ENCODE measurements around the gene C1QA.

Gene C1QA

DNA sequence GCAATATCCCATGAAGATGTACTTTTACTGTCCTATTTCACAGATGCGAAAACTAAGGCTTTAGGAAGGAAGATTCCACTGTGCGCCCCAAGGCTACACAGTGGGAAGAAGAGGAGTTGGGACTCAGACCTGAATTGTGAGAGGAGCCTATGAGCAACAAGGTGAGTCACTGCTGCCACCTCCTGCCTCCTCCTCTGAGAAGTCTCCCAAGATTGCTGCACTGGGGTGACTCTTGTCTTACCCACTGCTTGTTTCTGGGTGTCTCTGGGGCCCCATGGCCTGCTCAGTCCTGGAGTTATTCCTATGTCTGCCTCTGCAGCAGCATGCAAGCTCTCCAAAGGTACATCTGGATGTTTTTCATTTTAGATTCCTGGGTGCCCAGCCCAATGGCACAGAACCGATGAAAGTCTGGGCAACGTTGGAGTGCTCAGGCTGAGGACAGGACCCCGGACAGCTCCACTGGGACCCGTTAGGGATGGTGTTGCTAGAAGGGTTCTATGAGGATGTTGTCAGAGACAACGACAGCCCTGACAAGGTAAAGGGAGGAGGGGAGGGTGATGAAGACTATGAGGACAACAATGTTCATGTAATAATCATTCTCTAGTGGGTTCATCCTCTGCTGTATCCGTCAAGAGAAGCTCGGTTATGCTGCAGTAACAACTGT is 11.0 kb upstream of the C1QA start:
- no peak for TF ChIP-seq HDGF (IDR thresholded peaks at IDR 0.05; ENCODE audit: borderline replicate concordance)
- no peak for TF ChIP-seq LEF1 (IDR thresholded peaks at IDR 0.05; ENCODE audit: borderline replicate concordance)
- no peak for TF ChIP-seq ELF4 (IDR thresholded peaks at IDR 0.05)
- TF ChIP-seq, protein P1, sequence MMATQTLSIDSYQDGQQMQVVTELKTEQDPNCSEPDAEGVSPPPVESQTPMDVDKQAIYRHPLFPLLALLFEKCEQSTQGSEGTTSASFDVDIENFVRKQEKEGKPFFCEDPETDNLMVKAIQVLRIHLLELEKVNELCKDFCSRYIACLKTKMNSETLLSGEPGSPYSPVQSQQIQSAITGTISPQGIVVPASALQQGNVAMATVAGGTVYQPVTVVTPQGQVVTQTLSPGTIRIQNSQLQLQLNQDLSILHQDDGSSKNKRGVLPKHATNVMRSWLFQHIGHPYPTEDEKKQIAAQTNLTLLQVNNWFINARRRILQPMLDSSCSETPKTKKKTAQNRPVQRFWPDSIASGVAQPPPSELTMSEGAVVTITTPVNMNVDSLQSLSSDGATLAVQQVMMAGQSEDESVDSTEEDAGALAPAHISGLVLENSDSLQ (IDR thresholded peaks at IDR 0.05) = no peak
- TF ChIP-seq BHLHE40 (IDR thresholded peaks at IDR 0.05; ENCODE audit: borderline replicate concordance) = no peak
- TF ChIP-seq CTBP1 (IDR thresholded peaks at IDR 0.05; ENCODE audit: borderline replicate concordance) = no peak
- no peak for TF ChIP-seq L3MBTL2 (conservative IDR thresholded peaks at IDR 0.05)
- no peak for TF ChIP-seq FOXA1 (IDR thresholded peaks at IDR 0.05)
- TF ChIP-seq TARDBP (IDR thresholded peaks at IDR 0.05) = no peak
- TF ChIP-seq FOXM1 (IDR thresholded peaks at IDR 0.05; ENCODE audit: borderline replicate concordance) = no peak
- TF ChIP-seq NFRKB (IDR thresholded peaks at IDR 0.05) = no peak
- no peak for TF ChIP-seq SUZ12 (IDR thresholded peaks at IDR 0.05)
- TF ChIP-seq ARNT (IDR thresholded peaks at IDR 0.05) = no peak
- TF ChIP-seq SP1 (IDR thresholded peaks at IDR 0.05) = no peak
- TF ChIP-seq FOXK2 (IDR thresholded peaks at IDR 0.05) = no peak
- no peak for TF ChIP-seq ZNF384 (IDR thresholded peaks at IDR 0.05)
- DNase-seq (ENCODE audit: extremely low spot score) = no peak
- ChIA-PET POLR2A (no interaction called here), CTCF (no interaction called here)

GRCh38 chr1:22626237-22627157 is 9.9 kb upstream of the C1QA start:
- ChIA-PET CTCF (no interaction called here), POLR2A (no interaction called here)
- DNase-seq (ENCODE audit: extremely low spot score) = no peak
- no peak for TF ChIP-seq FOXM1 (IDR thresholded peaks at IDR 0.05; ENCODE audit: borderline replicate concordance)
- no peak for TF ChIP-seq FOXA1 (IDR thresholded peaks at IDR 0.05)
- TF ChIP-seq NFRKB (IDR thresholded peaks at IDR 0.05) = no peak
- TF ChIP-seq SP1 (IDR thresholded peaks at IDR 0.05) = no peak
- no peak for TF ChIP-seq ZNF384 (IDR thresholded peaks at IDR 0.05)
- TF ChIP-seq, protein P1 (IDR thresholded peaks at IDR 0.05) = no peak
- TF ChIP-seq FOXK2 (IDR thresholded peaks at IDR 0.05) = no peak
- TF ChIP-seq CTBP1 (IDR thresholded peaks at IDR 0.05; ENCODE audit: borderline replicate concordance) = no peak
- no peak for TF ChIP-seq HDGF (IDR thresholded peaks at IDR 0.05; ENCODE audit: borderline replicate concordance)
- TF ChIP-seq TARDBP (IDR thresholded peaks at IDR 0.05) = no peak

- ChIA-PET POLR2A (no interaction called here), CTCF (no interaction called here)
- no peak for DNase-seq (ENCODE audit: extremely low spot score)
- TF ChIP-seq FOXA1 (IDR thresholded peaks at IDR 0.05) = no peak
- TF ChIP-seq NFRKB (IDR thresholded peaks at IDR 0.05) = no peak
- TF ChIP-seq, protein P1 (IDR thresholded peaks at IDR 0.05) = no peak
- no peak for TF ChIP-seq TARDBP (IDR thresholded peaks at IDR 0.05)
- TF ChIP-seq CTBP1 (IDR thresholded peaks at IDR 0.05; ENCODE audit: borderline replicate concordance) = no peak
- no peak for TF ChIP-seq LEF1 (IDR thresholded peaks at IDR 0.05; ENCODE audit: borderline replicate concordance)
- no peak for TF ChIP-seq FOXM1 (IDR thresholded peaks at IDR 0.05; ENCODE audit: borderline replicate concordance)
- TF ChIP-seq ARNT (IDR thresholded peaks at IDR 0.05) = no peak
- no peak for TF ChIP-seq SUZ12 (IDR thresholded peaks at IDR 0.05)
- no peak for TF ChIP-seq HDGF (IDR thresholded peaks at IDR 0.05; ENCODE audit: borderline replicate concordance)
- TF ChIP-seq ELF4 (IDR thresholded peaks at IDR 0.05) = no peak
- TF ChIP-seq L3MBTL2 (conservative IDR thresholded peaks at IDR 0.05) = no peak
- TF ChIP-seq ZNF384 (IDR thresholded peaks at IDR 0.05) = no peak
These were observed 9.1 kb upstream of the C1QA start for GRCh38 chr1:22627331-22627730.

GRCh38 chr1:22628698-22629444 is 7.6 kb upstream of the C1QA start:
- POLR2A ChIA-PET = no interaction called here
- TF ChIP-seq TARDBP (IDR thresholded peaks at IDR 0.05) = no peak
- TF ChIP-seq LEF1 (IDR thresholded peaks at IDR 0.05; ENCODE audit: borderline replicate concordance) = no peak
- TF ChIP-seq, protein P1 (IDR thresholded peaks at IDR 0.05) = no peak
- TF ChIP-seq FOXK2 (IDR thresholded peaks at IDR 0.05) = no peak
- TF ChIP-seq SP1 (IDR thresholded peaks at IDR 0.05) = no peak
- TF ChIP-seq HDGF (IDR thresholded peaks at IDR 0.05; ENCODE audit: borderline replicate concordance) = no peak
- TF ChIP-seq ZNF384 (IDR thresholded peaks at IDR 0.05) = no peak
- no peak for TF ChIP-seq NFRKB (IDR thresholded peaks at IDR 0.05)
- no peak for TF ChIP-seq L3MBTL2 (conservative IDR thresholded peaks at IDR 0.05)
- TF ChIP-seq CTBP1 (IDR thresholded peaks at IDR 0.05; ENCODE audit: borderline replicate concordance) = no peak
- CTCF ChIA-PET = no interaction called here
- no peak for DNase-seq (ENCODE audit: extremely low spot score)

DNA sequence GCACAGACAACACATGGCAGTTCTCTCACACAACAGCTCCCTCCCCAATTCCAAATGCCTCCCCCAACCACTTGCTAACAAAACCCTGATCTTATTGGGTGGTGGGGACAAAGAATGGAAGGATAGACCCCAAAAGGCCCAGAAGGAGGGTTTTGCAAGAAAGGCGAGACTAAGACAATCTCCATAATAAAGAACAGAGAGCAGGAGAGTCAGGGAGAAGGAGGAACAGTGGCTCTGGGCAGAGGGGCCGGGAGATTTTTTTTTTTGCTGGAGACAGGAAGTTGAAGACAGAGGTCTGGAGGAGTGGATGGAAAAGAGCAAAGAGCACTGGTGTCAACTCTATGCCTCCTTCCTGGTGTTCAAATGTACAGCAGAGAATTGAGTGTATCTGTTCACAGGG is 6.5 kb upstream of the C1QA start:
- ChIA-PET CTCF (no interaction called here), POLR2A (no interaction called here)
- DNase-seq (ENCODE audit: extremely low spot score) = no peak
- TF ChIP-seq LEF1 (IDR thresholded peaks at IDR 0.05; ENCODE audit: borderline replicate concordance) (no peak), FOXM1 (IDR thresholded peaks at IDR 0.05; ENCODE audit: borderline replicate concordance) (no peak)
